Right renal cortex interstitium (tissue), 3 donors: ENCODE results near the gene FERMT2. TPM values are rescaled to one million over a fixed set of nuclear protein-coding genes. Genes with fewer than 3 reads are reported as not detected.
"Not testable (repeated sequence)": the region's sequence is repeated elsewhere in the genome, so short reads cannot be mapped to it uniquely, and the experiment has no call there.

ENCODE experiments used
- DNase-seq, 3 donors: peaks; one replicate each; pipeline ENCODE4 v3.0.0-alpha.2; 2013; ENCODE audit warnings: low read depth in 3 of 3, low spot score in 2 of 3
- polyA plus RNA-seq, 3 donors: library from polyadenylated mRNA; unstranded; fragments of 120-200 nt; gene quantifications; one replicate each; pipeline ENCODE4 v1.2.1, GENCODE V29; 2013; ENCODE audit not compliant: insufficient read length in 3 of 3

Gene FERMT2
- polyA plus RNA-seq, 3 donors, result 177 to 189 (median 185) TPM

- DNase-seq, result no peak
Observed at GRCh38 chr14:52948836-52949235, 2.0 kb downstream of the FERMT2 start.

GRCh38 chr14:52948039-52948438 lies 2.8 kb downstream of the FERMT2 start:
- no peak for DNase-seq

DNA sequence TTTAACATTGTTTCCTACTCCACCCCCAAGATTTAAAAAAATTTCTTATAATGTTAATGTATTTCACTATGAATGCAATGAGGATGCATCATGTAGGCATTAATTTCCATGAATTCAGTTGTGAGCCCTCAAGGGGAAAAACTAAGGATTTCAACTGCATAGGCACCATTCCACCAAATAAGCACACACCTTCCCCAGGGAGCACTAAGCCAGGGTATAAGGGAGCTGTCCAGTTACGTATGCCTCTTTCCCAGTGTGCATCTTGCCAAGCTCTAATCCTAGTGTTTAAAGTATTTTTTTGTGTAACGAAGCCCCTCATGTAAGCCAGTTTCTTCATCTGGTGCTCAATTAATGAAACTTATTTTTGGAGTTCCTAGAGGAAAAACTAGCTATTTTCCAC lies 6.6 kb downstream of the FERMT2 start:
- no peak for DNase-seq

- no peak for DNase-seq
Observed at GRCh38 chr14:52939427-52939826, 11.4 kb downstream of the FERMT2 start.

DNA sequence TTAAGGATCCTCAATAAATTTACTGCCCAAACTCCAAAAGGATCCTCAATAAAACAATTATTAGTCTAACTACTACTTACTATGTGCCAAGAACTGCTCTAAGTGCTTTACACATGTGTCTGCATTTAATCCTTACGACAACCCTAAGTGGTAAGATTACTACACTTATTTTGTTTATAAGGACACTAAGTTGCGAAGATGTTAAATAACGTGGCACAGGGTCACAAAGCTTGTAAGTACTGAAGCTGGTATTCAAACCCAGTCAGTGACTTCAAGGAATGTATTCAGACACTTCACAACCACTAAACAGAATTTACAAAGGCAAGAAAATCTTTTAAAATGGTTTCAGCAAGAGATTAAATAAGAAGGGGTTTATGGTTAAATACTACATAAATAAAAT lies 13.0 kb downstream of the FERMT2 start:
- DNase-seq, result no peak

GRCh38 chr14:52937306-52937705 lies 13.5 kb downstream of the FERMT2 start:
- DNase-seq, result no peak

GRCh38 chr14:52936437-52936836 lies 14.4 kb downstream of the FERMT2 start:
- DNase-seq, result no peak

GRCh38 chr14:52935833-52936232 lies 15.0 kb downstream of the FERMT2 start:
- DNase-seq, result no peak

DNA sequence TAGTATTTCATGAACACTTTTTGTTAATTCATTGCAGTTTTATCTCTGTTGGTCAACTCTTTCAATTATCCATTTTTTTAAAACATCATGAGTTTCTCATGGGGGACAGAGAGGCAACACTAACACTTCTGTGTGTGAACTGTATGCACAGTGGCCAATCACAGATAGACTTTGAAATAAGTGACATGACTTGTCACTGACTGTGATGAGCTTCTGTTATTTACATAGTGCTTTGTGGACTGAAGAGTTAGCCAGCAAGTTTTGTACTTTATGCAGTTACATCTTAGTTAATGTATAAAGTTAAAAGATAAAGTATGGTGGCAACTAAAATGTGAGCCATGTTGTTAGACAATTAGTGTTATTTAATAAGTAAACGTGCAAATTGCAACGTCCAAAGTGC lies 16.1 kb downstream of the FERMT2 start:
- no peak for DNase-seq

- no peak for DNase-seq
Observed at GRCh38 chr14:52929192-52929807, 21.6 kb downstream of the FERMT2 start.

DNA sequence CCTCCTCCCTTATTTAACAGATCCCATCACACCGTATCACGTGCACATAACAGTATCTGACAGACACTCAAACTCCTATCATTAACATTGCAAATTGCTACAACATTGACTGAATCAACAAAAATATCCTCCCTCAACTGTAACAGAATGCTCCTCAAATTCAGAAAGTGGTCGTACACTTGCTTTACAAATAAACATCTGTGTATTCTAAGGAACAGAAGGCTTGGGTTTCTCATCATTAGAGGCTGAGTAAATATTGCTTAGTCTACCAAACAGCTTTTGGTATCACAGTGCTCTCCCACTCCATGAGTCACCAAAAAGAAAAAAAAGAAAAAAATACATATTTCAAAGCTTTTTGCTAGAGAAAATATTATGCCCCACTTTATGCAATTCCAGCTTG lies 23.9 kb downstream of the FERMT2 start:
- no peak for DNase-seq

- no peak for DNase-seq
Observed at GRCh38 chr14:52923902-52924575, 26.8 kb downstream of the FERMT2 start.

DNA sequence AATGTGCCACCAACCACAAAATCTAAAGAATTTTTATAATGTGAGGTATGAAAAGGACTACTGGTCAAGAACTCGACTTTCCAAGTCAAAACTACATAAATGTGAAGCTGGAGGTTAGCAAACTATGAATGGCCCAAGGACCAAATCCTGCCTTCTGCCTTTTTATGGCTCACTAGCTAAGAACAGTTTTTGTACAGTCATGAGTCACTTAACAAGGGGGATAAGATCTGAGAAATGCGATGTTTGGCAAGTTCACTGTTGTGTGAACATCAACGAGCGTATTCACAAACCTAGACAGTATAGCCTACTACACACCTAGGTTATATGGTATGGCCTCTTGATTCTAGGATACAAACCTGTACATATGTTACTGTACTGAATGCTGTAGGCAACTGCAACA lies 28.2 kb downstream of the FERMT2 start:
- no peak for DNase-seq

DNA sequence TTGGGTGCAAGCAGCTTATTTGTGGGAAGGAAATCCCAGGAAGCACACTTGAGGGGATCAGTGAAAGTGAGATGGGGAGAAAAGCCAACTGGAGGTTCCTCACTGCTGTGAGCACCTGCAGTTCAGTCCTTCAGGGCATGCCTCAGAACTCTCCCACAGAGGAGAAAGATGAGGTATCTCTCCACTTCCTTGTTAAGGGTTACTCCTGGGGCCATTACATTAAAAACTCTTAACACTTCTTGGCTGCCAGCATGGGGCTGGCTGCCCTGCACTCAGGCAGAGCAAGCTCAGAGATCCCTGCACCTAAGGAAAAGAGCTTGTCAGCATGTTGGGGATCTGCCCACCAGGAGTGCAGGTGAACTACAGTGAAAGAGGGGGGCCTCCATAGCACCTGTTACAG lies 28.8 kb downstream of the FERMT2 start:
- no peak for DNase-seq

- DNase-seq, result not testable (repeated sequence)
Observed at GRCh38 chr14:52920411-52920810, 30.4 kb downstream of the FERMT2 start.

GRCh38 chr14:52919971-52920370 lies 30.9 kb downstream of the FERMT2 start:
- DNase-seq, result no peak

- DNase-seq, result no peak
Observed at GRCh38 chr14:52918486-52918885, 32.4 kb downstream of the FERMT2 start.

DNA sequence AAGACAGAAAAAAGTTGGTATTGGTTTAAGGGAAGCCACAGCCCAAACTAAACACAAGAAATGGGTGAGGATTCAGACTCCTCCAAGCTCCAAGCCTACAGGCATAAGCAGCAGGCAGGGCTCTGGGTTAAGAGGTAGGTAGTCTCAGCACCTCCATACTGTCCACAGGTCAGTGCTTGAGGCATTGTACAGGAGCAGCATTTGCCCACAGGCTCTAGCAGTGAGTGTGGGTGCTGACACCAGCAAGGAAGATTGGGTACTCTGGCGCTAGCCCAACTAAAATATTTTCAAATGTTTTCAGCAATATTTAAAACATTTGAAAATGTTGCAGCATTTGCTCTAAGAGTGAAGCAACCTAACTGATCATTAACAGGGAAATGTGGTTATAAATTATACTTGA lies 33.1 kb downstream of the FERMT2 start:
- DNase-seq, result no peak

DNA sequence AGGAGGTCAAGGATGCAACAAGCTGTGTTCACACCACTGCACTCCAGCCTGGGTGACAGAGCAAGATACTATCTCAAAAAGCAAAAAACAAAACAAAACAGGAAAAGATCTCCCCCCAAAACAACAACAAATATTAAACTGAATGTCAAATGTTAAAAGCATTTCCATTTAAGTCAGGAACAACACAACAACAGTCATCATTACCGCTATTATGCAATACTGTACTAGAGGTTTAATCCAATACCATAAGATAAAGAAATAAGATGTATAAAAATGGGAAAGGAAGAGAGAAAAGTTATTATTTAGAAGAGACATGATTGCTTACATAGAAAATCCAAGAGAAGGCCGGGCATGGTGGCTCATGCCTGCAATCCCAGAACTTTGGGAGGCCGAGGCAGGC lies 36.6 kb downstream of the FERMT2 start:
- DNase-seq, result no peak

DNA sequence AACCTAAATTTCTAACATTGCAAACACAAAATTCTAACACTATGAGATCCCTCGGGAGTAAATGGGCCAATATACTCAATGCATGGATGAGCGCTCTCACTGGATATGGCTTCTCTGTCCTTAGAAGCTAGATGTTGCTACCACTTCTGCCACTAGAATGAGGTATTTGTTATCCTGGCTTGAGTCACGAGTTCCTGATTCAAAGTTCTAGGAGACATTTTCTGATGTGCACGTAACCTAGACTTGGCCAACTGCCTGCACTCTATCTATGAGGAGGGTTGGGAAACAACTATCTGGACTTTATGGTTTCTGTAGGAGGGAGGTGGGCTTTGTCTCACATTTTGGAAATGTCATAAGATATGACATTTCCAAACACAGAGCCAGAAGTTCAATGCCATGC lies 37.6 kb downstream of the FERMT2 start:
- DNase-seq, result no peak

DNA sequence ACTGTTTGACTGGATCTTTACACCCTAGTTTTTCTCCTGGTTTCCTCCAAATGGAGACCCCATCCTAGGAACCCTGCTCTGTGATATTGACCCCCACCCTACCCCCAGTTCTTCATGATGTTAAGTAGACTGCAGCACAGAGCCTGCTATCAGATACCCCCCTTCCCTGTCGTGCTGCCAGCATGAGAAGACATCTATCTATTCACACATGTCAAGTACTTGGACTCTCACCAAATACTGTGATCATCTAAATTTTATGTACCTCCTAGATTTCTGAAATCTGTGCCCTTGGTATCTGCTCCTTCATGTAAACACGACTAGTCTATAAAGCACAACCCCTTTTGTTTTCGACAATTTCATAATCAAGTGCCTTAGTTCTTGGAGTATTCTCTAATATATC lies 38.9 kb downstream of the FERMT2 start:
- DNase-seq, result no peak

DNA sequence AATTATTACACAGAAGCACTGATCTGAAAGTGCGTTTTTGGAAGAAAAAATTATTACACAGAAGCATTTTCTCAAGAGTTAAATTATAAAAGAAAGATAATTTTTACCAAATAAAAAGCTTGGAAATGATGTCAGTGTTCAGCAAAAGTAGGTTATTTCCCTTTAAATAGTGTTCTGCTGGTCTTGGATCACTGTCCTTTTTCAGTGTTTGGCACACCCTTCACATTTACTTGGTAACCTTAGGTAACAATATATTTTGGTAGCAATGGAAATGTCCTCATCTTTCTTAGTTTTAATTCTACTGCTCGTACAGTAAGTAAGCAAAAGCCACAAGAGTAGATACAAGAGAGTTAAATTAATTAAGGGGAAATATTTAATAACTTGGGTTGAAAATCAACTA lies 40.3 kb downstream of the FERMT2 start:
- DNase-seq, result no peak

- DNase-seq, result no peak
Observed at GRCh38 chr14:52907949-52908348, 42.9 kb downstream of the FERMT2 start.
